SK-N-SH (cell line): ENCODE results near the gene OR2D2. TPM values are rescaled to one million over a fixed set of nuclear protein-coding genes. Genes with fewer than 3 reads are reported as not detected.

Experiments used
- CTCF ChIA-PET: fragments of 300-600, 350-600 bp; formaldehyde crosslinking; extraction: SDS; loops from one replicate; lab custom pipeline; 2021; lab: Yijun Ruan, JAX
- POLR2A ChIA-PET: fragments of 350-600 bp; sonication (Branson Sonifier 250); formaldehyde crosslinking; extraction: SDS; loops from one replicate; lab custom pipeline; 2020; ENCODE audit warnings: antibody characterized with exemption, inconsistent platforms; lab: Yijun Ruan, JAX
- DNase-seq: peaks from one replicate; pipeline ENCODE4 v3.0.0; 2012
- H2AFZ ChIP-seq: fragments of 200-600 bp; sonication (generic); 2 replicates; pipeline ENCODE4 v1.8.1; 2016; ENCODE audit warnings: antibody characterized with exemption, mild to moderate bottlenecking, low read depth
- H3F3A ChIP-seq: fragments of 200-600 bp; sonication (generic); replicated peaks from 2 replicates; pipeline ENCODE3; 2016; ENCODE audit warnings: antibody characterized with exemption, mild to moderate bottlenecking; ENCODE audit not compliant: insufficient read depth
- H3K27ac ChIP-seq, 2 experiments: fragments of 200-500 bp in 1 of 2; fragments of 200-600 bp in 1 of 2; sonication (Bioruptor generic) in 1 of 2; sonication (generic), shearing (Covaris generic) in 1 of 2; 2 replicates each; pipeline versions ENCODE4 v1.5.1 to v1.6.1; 2014 to 2016; ENCODE audit warnings: low read depth in 2 of 2, inconsistent platforms in 1 of 2, low read length in 1 of 2, mild to moderate bottlenecking in 1 of 2, mixed read lengths in 1 of 2
- H3K27me3 ChIP-seq: fragments of 200-600 bp; sonication (generic), shearing (Covaris generic); 2 replicates; pipeline ENCODE4 v1.6.1; 2016; ENCODE audit warnings: mixed run types; ENCODE audit not compliant: insufficient read depth
- H3K36me3 ChIP-seq, 2 experiments: fragments of 200-500 bp in 1 of 2; fragments of 200-600 bp in 1 of 2; sonication (Bioruptor generic) in 1 of 2; sonication (generic) in 1 of 2; replicated peaks in 1 of 2; 2 replicates each; pipeline versions ENCODE3 to v1.5.1; 2014 to 2016; ENCODE audit warnings: low read length in 1 of 2, mild to moderate bottlenecking in 1 of 2; ENCODE audit not compliant: insufficient read depth in 2 of 2, control insufficient read depth in 1 of 2
- H3K4me1 ChIP-seq, 2 experiments: fragments of 200-500 bp in 1 of 2; fragments of 200-600 bp in 1 of 2; sonication (Bioruptor generic) in 1 of 2; sonication (generic), shearing (Covaris generic) in 1 of 2; 2 replicates each; pipeline versions ENCODE4 v1.5.1 to v1.6.1; 2014 to 2016; ENCODE audit warnings: low read depth in 1 of 2, low read length in 1 of 2, mixed run types in 1 of 2; ENCODE audit not compliant: insufficient read depth in 2 of 2, control insufficient read depth in 1 of 2
- H3K4me2 ChIP-seq: fragments of 200-600 bp; sonication (generic), shearing (Covaris generic); 2 replicates; pipeline ENCODE4 v1.6.1; 2017; ENCODE audit warnings: mixed run types
- H3K4me3 ChIP-seq, 2 experiments: fragments of 200-500 bp in 1 of 2; fragments of 200-600 bp in 1 of 2; sonication (Bioruptor generic) in 1 of 2; sonication (generic), shearing (Covaris generic) in 1 of 2; 2 replicates each; pipeline versions ENCODE4 v1.5.1 to v1.8.1; 2014 to 2016; ENCODE audit warnings: low read depth in 2 of 2, inconsistent platforms in 1 of 2, low read length in 1 of 2, mild to moderate bottlenecking in 1 of 2, mixed read lengths in 1 of 2, moderate library complexity in 1 of 2
- H3K79me2 ChIP-seq: fragments of 200-600 bp; sonication (generic); 2 replicates; pipeline ENCODE4 v1.8.1; 2017; ENCODE audit warnings: mild to moderate bottlenecking; ENCODE audit not compliant: insufficient read depth
- H3K9ac ChIP-seq: fragments of 200-600 bp; sonication (generic); 2 replicates; pipeline ENCODE4 v1.6.1; 2017; ENCODE audit warnings: mixed run types
- H3K9me2 ChIP-seq: fragments of 200-600 bp; sonication (generic); 2 replicates; pipeline ENCODE4 v1.6.1; 2017; ENCODE audit warnings: mixed run types
- H3K9me3 ChIP-seq: fragments of 200-600 bp; sonication (generic); 2 replicates; pipeline ENCODE4 v1.6.1; 2017; ENCODE audit warnings: mixed run types, mild to moderate bottlenecking, moderate library complexity
- H4K20me1 ChIP-seq: fragments of 200-600 bp; sonication (generic); 2 replicates; pipeline ENCODE4 v1.6.1; 2017; ENCODE audit warnings: mild to moderate bottlenecking, mixed run types; ENCODE audit not compliant: insufficient read depth
- CHD2 ChIP-seq: fragments of 150-350 bp; IDR thresholded peaks from 2 replicates; pipeline ENCODE4 v1.6.1; 2018; ENCODE audit warnings: low read length; ENCODE audit not compliant: partially characterized antibody
- ELF1 ChIP-seq: IDR thresholded peaks from 2 replicates; pipeline ENCODE4 v1.4.0; 2012
- EZH2phosphoT487 ChIP-seq: fragments of 200-600 bp; sonication (generic); IDR thresholded peaks from 2 replicates; pipeline ENCODE4 v1.6.1; 2017; ENCODE audit warnings: low read depth, mixed run types, mild to moderate bottlenecking, antibody characterized with exemption, moderate library complexity, borderline replicate concordance
- FOSL2 ChIP-seq: IDR thresholded peaks from 2 replicates; pipeline ENCODE4 v1.4.0; 2012; ENCODE audit warnings: low read depth, mild to moderate bottlenecking, moderate library complexity, borderline replicate concordance
- GABPA ChIP-seq: IDR thresholded peaks from 2 replicates; pipeline ENCODE4 v1.4.0; 2012; ENCODE audit warnings: low read depth, mild to moderate bottlenecking
- GATA2 ChIP-seq: sonication (generic); formaldehyde crosslinking; IDR thresholded peaks from 2 replicates; pipeline ENCODE4 v1.5.0; 2020; ENCODE audit warnings: mild to moderate bottlenecking, missing genetic modification reagents
- MXI1 ChIP-seq: IDR thresholded peaks from 2 replicates; pipeline ENCODE4 v1.6.1; 2012; ENCODE audit warnings: mild to moderate bottlenecking, low read depth, low read length, improper control_type of control experiment
- NFIC ChIP-seq: IDR thresholded peaks from 2 replicates; pipeline ENCODE4 v1.4.0; 2012; ENCODE audit warnings: borderline replicate concordance
- NRF1 ChIP-seq: IDR thresholded peaks from 2 replicates; pipeline ENCODE4 v1.6.1; 2012; ENCODE audit warnings: low read depth, mild to moderate bottlenecking, low read length
- POLR2AphosphoS5 ChIP-seq: IDR thresholded peaks from 2 replicates; pipeline ENCODE4 v1.6.1; 2012; ENCODE audit warnings: low read depth, low read length
- RXRA ChIP-seq: IDR thresholded peaks from 2 replicates; pipeline ENCODE4 v1.4.0; 2012; ENCODE audit warnings: low read depth, mild to moderate bottlenecking, borderline replicate concordance
- SMC3 ChIP-seq: IDR thresholded peaks from 2 replicates; pipeline ENCODE4 v1.6.1; 2012; ENCODE audit warnings: low read depth, low read length, improper control_type of control experiment
- TAF1 ChIP-seq: IDR thresholded peaks from 2 replicates; pipeline ENCODE4 v1.6.1; 2012; ENCODE audit warnings: low read depth, mild to moderate bottlenecking, low read length, moderate library complexity, borderline replicate concordance
- TCF12 ChIP-seq: IDR thresholded peaks from 2 replicates; pipeline ENCODE4 v1.4.0; 2012
- TEAD4 ChIP-seq: IDR thresholded peaks from 2 replicates; pipeline ENCODE4 v1.4.0; 2012; ENCODE audit warnings: mild to moderate bottlenecking, borderline replicate concordance; ENCODE audit not compliant: insufficient read depth
- WGBS: methylation state at CpG from one replicate; pipeline ENCODE4 v1.1.6; 2017; ENCODE audit warnings: low lambda C conversion rate; 5-methylcytosine and 5-hydroxymethylcytosine counted together
- polyA plus RNA-seq, 3 experiments: library from polyadenylated mRNA; depleted of rRNA; stranded (reverse); fragments of >200 nt; gene quantifications; 2 replicates each; pipeline ENCODE4 v1.2.3, GENCODE V29; 2012
- TF ChIP-seq, protein P1 (sequence below): fragments of 200-600 bp; sonication (generic); IDR thresholded peaks from 2 replicates; pipeline ENCODE4 v1.6.1; 2017; ENCODE audit warnings: antibody characterized with exemption, mild to moderate bottlenecking, moderate library complexity
- TF ChIP-seq, protein P2 (sequence below): IDR thresholded peaks from 2 replicates; pipeline ENCODE4 v1.4.0; 2012; ENCODE audit warnings: low read depth, borderline replicate concordance
- TF ChIP-seq, protein P3 (sequence below): IDR thresholded peaks from 2 replicates; pipeline ENCODE4; 2012
- TF ChIP-seq, protein P4 (sequence below): IDR thresholded peaks from 2 replicates; pipeline ENCODE4 v1.4.0; 2012; ENCODE audit warnings: low read depth
- TF ChIP-seq, protein P5 (sequence below): IDR thresholded peaks from 2 replicates; pipeline ENCODE4 v1.4.0; 2012; ENCODE audit warnings: low read depth, borderline replicate concordance

The OR2D2 gene
- polyA plus RNA-seq, 1 of the 3 experiments (the other 2 are of a cell fraction): not detected

DNA sequence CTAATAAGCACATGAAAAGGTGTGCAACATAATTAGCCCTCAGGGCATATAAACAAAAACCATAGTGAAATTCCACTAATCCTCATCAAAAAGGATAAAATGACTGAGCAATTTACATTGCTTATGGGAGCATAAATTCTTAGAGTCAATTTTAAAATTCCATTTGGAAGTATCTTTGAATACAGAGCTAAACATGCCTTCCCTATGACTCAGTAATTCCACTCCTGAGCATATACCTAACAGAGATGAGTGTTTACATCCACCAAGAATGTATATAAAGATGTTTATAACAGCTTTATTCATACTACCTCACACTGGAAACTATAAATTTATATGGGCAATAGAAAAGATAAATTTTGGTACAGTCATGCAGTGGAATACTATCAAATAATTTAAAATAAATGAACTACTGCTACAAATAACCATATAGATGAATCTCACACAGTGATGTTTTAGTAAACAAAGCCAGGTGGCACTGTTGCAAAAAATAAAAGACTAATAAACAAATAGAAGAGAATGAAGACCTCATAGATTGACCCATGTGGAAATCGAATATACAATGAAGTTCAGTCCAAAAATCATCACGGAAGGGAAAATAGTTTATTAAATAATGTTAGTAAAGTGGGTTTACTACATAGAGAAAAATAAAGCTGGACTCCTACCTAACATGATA, 8.2 kb upstream of the OR2D2 start:
- Histone ChIP-seq H3K27me3 (no peaks in the 10 kb centered on the region), H3K79me2 (no peaks in the 10 kb centered on the region), H3K4me1 (no peaks in the 10 kb centered on the region), H3K9me3 (no peaks in the 10 kb centered on the region), H3K27ac (no peak overlapping the region), H3K9me2 (no peaks in the 10 kb centered on the region), H4K20me1 (no peaks in the 10 kb centered on the region)
- WGBS: 0% methylated on average over 2 of the region's 2 CpGs
- TF ChIP-seq, protein P1, sequence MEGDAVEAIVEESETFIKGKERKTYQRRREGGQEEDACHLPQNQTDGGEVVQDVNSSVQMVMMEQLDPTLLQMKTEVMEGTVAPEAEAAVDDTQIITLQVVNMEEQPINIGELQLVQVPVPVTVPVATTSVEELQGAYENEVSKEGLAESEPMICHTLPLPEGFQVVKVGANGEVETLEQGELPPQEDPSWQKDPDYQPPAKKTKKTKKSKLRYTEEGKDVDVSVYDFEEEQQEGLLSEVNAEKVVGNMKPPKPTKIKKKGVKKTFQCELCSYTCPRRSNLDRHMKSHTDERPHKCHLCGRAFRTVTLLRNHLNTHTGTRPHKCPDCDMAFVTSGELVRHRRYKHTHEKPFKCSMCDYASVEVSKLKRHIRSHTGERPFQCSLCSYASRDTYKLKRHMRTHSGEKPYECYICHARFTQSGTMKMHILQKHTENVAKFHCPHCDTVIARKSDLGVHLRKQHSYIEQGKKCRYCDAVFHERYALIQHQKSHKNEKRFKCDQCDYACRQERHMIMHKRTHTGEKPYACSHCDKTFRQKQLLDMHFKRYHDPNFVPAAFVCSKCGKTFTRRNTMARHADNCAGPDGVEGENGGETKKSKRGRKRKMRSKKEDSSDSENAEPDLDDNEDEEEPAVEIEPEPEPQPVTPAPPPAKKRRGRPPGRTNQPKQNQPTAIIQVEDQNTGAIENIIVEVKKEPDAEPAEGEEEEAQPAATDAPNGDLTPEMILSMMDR: no peak
- TF ChIP-seq, protein P2, sequence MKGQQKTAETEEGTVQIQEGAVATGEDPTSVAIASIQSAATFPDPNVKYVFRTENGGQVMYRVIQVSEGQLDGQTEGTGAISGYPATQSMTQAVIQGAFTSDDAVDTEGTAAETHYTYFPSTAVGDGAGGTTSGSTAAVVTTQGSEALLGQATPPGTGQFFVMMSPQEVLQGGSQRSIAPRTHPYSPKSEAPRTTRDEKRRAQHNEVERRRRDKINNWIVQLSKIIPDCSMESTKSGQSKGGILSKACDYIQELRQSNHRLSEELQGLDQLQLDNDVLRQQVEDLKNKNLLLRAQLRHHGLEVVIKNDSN: no peak
- TF ChIP-seq, protein P3, sequence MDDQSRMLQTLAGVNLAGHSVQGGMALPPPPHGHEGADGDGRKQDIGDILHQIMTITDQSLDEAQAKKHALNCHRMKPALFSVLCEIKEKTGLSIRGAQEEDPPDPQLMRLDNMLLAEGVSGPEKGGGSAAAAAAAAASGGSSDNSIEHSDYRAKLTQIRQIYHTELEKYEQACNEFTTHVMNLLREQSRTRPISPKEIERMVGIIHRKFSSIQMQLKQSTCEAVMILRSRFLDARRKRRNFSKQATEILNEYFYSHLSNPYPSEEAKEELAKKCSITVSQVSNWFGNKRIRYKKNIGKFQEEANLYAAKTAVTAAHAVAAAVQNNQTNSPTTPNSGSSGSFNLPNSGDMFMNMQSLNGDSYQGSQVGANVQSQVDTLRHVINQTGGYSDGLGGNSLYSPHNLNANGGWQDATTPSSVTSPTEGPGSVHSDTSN: no peak
- TF ChIP-seq MXI1 (no peak), ELF1 (no peak), CHD2 (no peak), SMC3 (no peak), TAF1 (no peak), GABPA (no peak)
- TF ChIP-seq, protein P4, sequence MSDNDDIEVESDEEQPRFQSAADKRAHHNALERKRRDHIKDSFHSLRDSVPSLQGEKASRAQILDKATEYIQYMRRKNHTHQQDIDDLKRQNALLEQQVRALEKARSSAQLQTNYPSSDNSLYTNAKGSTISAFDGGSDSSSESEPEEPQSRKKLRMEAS: no peak
- TF ChIP-seq, all 33 proteins: peak for 0
- DNase-seq: no peak
- ChIA-PET POLR2A (no interaction called here), CTCF (interaction anchor here (0.6 kb wide), 1 partner anchor 133 kb away, joined by 3 read pairs; no protein-coding TSS in a partner anchor)
- Histone ChIP-seq H3K4me2 (no peak overlapping the region), H3F3A (no peaks in the 10 kb centered on the region), H3K4me3 (no peak overlapping the region), H3K36me3 (no peaks in the 10 kb centered on the region), H2AFZ (no peak overlapping the region), H3K9ac (no peak overlapping the region)

DNA sequence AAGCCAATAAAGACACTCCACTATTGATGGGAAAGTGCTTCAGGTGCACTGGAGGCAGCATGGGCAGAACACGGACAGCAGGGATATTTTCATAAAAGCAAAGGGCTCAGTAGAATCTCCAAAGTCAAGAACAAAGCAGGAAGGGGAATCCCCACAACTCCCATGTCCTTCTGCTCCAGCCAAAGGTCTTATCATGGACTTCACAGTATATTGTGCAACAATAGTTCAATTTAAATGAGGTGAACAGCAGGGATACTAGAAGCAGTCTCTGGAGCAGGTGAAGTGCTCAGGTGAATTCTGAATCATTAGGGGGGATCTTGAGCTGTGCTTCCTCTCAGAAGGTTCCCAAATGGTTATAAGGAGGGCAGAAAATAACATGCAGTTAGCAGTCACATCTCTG, 6.6 kb upstream of the OR2D2 start:
- Histone ChIP-seq H3K9me3 (no peaks in the 10 kb centered on the region), H3K9ac (no peak overlapping the region), H3K4me1 (no peaks in the 10 kb centered on the region)
- TF ChIP-seq RXRA: no peak
- no peak for TF ChIP-seq SMC3
- TF ChIP-seq POLR2AphosphoS5: no peak
- no peak for TF ChIP-seq MXI1
- TF ChIP-seq, protein P5, sequence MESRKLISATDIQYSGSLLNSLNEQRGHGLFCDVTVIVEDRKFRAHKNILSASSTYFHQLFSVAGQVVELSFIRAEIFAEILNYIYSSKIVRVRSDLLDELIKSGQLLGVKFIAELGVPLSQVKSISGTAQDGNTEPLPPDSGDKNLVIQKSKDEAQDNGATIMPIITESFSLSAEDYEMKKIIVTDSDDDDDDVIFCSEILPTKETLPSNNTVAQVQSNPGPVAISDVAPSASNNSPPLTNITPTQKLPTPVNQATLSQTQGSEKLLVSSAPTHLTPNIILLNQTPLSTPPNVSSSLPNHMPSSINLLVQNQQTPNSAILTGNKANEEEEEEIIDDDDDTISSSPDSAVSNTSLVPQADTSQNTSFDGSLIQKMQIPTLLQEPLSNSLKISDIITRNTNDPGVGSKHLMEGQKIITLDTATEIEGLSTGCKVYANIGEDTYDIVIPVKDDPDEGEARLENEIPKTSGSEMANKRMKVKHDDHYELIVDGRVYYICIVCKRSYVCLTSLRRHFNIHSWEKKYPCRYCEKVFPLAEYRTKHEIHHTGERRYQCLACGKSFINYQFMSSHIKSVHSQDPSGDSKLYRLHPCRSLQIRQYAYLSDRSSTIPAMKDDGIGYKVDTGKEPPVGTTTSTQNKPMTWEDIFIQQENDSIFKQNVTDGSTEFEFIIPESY: no peak
- no peak for TF ChIP-seq TEAD4
- no peak for TF ChIP-seq ELF1
- no peak for TF ChIP-seq GATA2
- TF ChIP-seq GABPA: no peak
- no peak for TF ChIP-seq NRF1
- no peak for TF ChIP-seq TCF12
- TF ChIP-seq, protein P2: no peak
- no peak for TF ChIP-seq NFIC
- TF ChIP-seq FOSL2: no peak
- TF ChIP-seq EZH2phosphoT487: no peak
- TF ChIP-seq, protein P4: no peak

More for the DNA sequence above, 6.6 kb upstream of the OR2D2 start:
- no peak for DNase-seq
- H3K27me3 ChIP-seq: no peaks in the 10 kb centered on the region
- H3F3A ChIP-seq: no peaks in the 10 kb centered on the region
- 0% methylated on average over 1 of the region's 1 CpG for WGBS
- ChIA-PET CTCF (no interaction called here), POLR2A (no interaction called here)
- no peaks in the 10 kb centered on the region for H3K79me2 ChIP-seq
- H3K4me2 ChIP-seq: no peak overlapping the region
- no peak overlapping the region for H3K4me3 ChIP-seq
- no peaks in the 10 kb centered on the region for H4K20me1 ChIP-seq
- no peak overlapping the region for H3K27ac ChIP-seq
- no peaks in the 10 kb centered on the region for H3K36me3 ChIP-seq
- no peak overlapping the region for H2AFZ ChIP-seq
- no peaks in the 10 kb centered on the region for H3K9me2 ChIP-seq
